GM10266 (cell line): ENCODE measurements around the gene CGB5.

Experiments used
- DNase-seq: peaks from one replicate; pipeline ENCODE4 v3.0.0; 2012; ENCODE audit errors: extremely low spot score
- CTCF ChIP-seq: IDR thresholded peaks from 2 replicates; pipeline ENCODE4 v1.5.1; 2012; ENCODE audit warnings: mild to moderate bottlenecking, low read depth; ENCODE audit not compliant: control insufficient read depth, insufficient read depth; ENCODE audit errors: missing control alignments

The CGB5 gene

DNA sequence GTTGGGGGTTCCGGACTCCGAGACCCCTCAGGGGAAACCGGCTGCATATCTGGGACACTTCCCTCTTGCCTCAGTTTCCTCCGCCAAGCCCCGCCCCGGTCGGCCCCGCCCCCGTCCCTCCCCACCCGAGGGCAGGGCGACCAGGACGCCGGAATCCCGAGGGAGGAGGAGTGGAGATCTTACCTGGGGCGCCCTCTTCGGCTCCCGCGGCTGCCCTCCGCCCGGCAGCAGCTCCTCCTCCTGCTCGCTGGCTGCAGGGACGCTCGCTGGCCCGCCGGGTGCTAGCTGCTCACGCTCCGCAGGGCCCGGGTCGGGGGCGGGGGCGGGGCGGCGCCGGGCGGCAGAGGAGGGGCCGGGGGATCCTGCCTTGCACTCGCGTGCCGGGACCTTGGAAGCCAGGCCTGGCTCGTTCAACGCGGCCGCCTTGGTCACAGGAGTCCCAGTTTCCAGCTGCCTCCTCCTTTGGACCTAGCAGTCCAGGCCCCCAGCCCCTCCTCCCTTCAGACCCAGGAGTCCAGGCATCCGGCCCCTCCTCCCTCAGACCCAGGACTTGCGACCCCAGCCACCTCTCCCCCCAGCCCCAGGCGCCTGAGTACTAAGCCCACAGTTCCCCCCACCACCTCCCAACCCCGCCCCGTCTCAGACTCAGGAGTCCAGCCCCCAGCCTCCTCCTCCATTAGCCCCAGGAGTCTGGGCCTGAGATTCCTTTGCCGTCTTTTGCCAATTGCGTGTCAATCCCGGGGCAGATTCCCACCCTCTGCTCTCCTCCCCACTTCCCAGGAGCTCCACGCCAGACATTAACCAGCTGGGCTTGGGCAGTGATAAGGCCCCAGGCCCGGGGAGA, 21.3 kb downstream of the CGB5 start, which contains the start of gene NTF4:
Gene NTF4, minus strand, starts transcription at position 51 of the 844 bp plus-strand sequence. CDS start 2,821 bp downstream, outside the sequence.
- DNase-seq, result peak; percentile 62
- TF ChIP-seq CTCF, result no peak

DNA sequence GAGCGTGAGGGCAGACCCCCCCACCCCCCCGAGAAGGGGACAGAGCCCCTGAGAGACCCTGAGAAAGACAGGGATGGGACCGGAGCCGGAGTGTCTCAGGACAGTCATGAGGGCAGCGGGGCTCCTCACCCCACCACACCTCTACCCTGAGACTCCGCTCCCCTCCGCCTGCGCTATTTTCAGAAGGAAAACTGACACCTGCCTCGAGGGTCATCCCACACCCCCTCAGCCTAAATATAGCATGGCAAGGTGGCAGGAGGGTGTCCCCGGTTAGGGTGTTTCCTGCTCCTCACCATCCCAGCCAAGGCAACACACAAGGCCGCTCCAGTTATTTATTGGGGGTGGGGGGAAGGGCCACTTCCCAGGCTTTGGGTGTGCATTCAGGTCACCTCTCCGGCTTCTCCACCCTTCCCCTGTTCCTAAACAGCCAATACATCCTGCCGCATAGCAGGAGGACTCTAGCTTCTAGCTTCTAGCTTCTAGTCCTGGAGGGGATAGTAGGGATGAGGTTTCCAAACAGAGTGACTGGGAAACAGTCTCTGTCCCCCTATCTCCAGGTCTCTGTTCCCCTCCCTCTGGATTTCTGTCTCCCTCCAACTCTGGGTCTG, 22.4 kb downstream of the CGB5 start:
- no peak for TF ChIP-seq CTCF

GRCh38 chr19:49067554-49067953, 23.9 kb downstream of the CGB5 start:
- DNase-seq, result peak; percentile 19
- TF ChIP-seq CTCF, result no peak

More for the DNA sequence above, 22.4 kb downstream of the CGB5 start:
- DNase-seq, result peak; percentile 22

DNA sequence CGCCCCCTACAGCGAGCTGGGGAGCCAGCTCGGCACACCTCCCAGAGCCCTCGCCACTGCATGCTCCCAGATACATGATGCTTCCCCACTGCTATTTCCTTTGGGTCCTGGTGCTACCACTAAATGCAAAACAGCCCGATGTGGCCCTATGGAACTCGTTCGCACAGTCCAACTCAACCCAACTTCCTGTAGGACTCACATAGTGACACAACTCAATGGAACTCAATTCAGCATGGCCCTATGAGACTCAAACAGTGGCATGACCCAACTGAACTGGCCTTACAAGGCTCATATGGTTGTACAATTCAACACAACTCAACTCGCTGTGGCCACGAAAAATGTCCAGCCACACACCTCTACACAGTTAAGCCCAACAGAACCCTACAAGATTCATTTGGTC, 25.4 kb downstream of the CGB5 start:
- DNase-seq, result no peak

GRCh38 chr19:49070416-49070815, 26.8 kb downstream of the CGB5 start:
- no peak for DNase-seq
- no peak for TF ChIP-seq CTCF

More for the DNA sequence above, 25.4 kb downstream of the CGB5 start:
- no peak for TF ChIP-seq CTCF

GRCh38 chr19:49071860-49072547, 28.4 kb downstream of the CGB5 start:
- TF ChIP-seq CTCF, result no peak

More at GRCh38 chr19:49071860-49072547, 28.4 kb downstream of the CGB5 start:
- DNase-seq, result no peak
